ENCODE data around the gene TCIRG1.
"Not testable (repeated sequence)": the region's sequence is repeated elsewhere in the genome, so short reads cannot be mapped to it uniquely, and the experiment has no call there.

The TCIRG1 gene

GRCh38 chr11:68092411-68092810 is 53.6 kb downstream of the TCIRG1 start:
- no peak for ATAC-seq
- no peak for TF ChIP-seq TCF4 (CRISPR knock-in tag; IDR thresholded peaks at IDR 0.05; ENCODE audit: borderline replicate concordance)
- TF ChIP-seq ZFP3 (CRISPR knock-in tag; IDR thresholded peaks at IDR 0.05), result no peak
- no peak for TF ChIP-seq PPARA (CRISPR knock-in tag; IDR thresholded peaks at IDR 0.05; ENCODE audit: borderline replicate concordance)
- no peak for TF ChIP-seq PATZ1 (CRISPR knock-in tag; IDR thresholded peaks at IDR 0.05; ENCODE audit: borderline replicate concordance)

GRCh38 chr11:68092946-68093345 is 54.1 kb downstream of the TCIRG1 start:
- ATAC-seq, result not testable (repeated sequence)

- TF ChIP-seq ZNF565 (CRISPR knock-in tag; conservative IDR thresholded peaks at IDR 0.05; ENCODE audit: low read depth) (no peak), TCF4 (CRISPR knock-in tag; IDR thresholded peaks at IDR 0.05; ENCODE audit: borderline replicate concordance) (no peak), ZC3H10 (CRISPR knock-in tag; IDR thresholded peaks at IDR 0.05) (no peak), ARNTL (CRISPR knock-in tag; IDR thresholded peaks at IDR 0.05; ENCODE audit: borderline replicate concordance, low read depth) (no peak), ZNF8 (CRISPR knock-in tag; IDR thresholded peaks at IDR 0.05) (no peak), POU6F1 (CRISPR knock-in tag; IDR thresholded peaks at IDR 0.05; ENCODE audit: borderline replicate concordance, low read depth) (no peak), CSRNP3 (CRISPR knock-in tag; IDR thresholded peaks at IDR 0.05) (no peak), ZFP30 (CRISPR knock-in tag; IDR thresholded peaks at IDR 0.05) (no peak), ISL1 (CRISPR knock-in tag; IDR thresholded peaks at IDR 0.05) (no peak), TSHZ2 (CRISPR knock-in tag; IDR thresholded peaks at IDR 0.05) (no peak)
- no peak for ATAC-seq
Measured at GRCh38 chr11:68093565-68093964, 54.7 kb downstream of the TCIRG1 start.

- ATAC-seq, result no peak
- TF ChIP-seq TCF4 (CRISPR knock-in tag; IDR thresholded peaks at IDR 0.05; ENCODE audit: borderline replicate concordance), result no peak
- no peak for TF ChIP-seq CSDC2 (CRISPR knock-in tag; IDR thresholded peaks at IDR 0.05)
- TF ChIP-seq ZC3H10 (CRISPR knock-in tag; IDR thresholded peaks at IDR 0.05), result no peak
- TF ChIP-seq RARB (CRISPR knock-in tag; IDR thresholded peaks at IDR 0.05), result no peak
- no peak for TF ChIP-seq BACH2 (CRISPR knock-in tag; IDR thresholded peaks at IDR 0.05; ENCODE audit: borderline replicate concordance)
- TF ChIP-seq ZFP30 (CRISPR knock-in tag; IDR thresholded peaks at IDR 0.05), result no peak
- TF ChIP-seq GLIS3 (CRISPR knock-in tag; IDR thresholded peaks at IDR 0.05), result no peak
- TF ChIP-seq ARNTL (CRISPR knock-in tag; IDR thresholded peaks at IDR 0.05; ENCODE audit: borderline replicate concordance, low read depth), result no peak
- no peak for TF ChIP-seq ZNF70 (CRISPR knock-in tag; IDR thresholded peaks at IDR 0.05)
- TF ChIP-seq OSR1 (CRISPR knock-in tag; IDR thresholded peaks at IDR 0.05), result no peak
- no peak for TF ChIP-seq PPARA (CRISPR knock-in tag; IDR thresholded peaks at IDR 0.05; ENCODE audit: borderline replicate concordance)
Measured at GRCh38 chr11:68096962-68097361, 58.1 kb downstream of the TCIRG1 start.

- ATAC-seq, result no peak
- no peak for TF ChIP-seq ZFP3 (CRISPR knock-in tag; IDR thresholded peaks at IDR 0.05)
- TF ChIP-seq SNAI2 (CRISPR knock-in tag; IDR thresholded peaks at IDR 0.05), result no peak
- no peak for TF ChIP-seq TSHZ2 (CRISPR knock-in tag; IDR thresholded peaks at IDR 0.05)
- no peak for TF ChIP-seq OSR1 (CRISPR knock-in tag; IDR thresholded peaks at IDR 0.05)
- TF ChIP-seq CREB5 (CRISPR knock-in tag; IDR thresholded peaks at IDR 0.05; ENCODE audit: low read depth), result no peak
- no peak for TF ChIP-seq ZFP30 (CRISPR knock-in tag; IDR thresholded peaks at IDR 0.05)
- no peak for TF ChIP-seq TCF4 (CRISPR knock-in tag; IDR thresholded peaks at IDR 0.05; ENCODE audit: borderline replicate concordance)
Measured at GRCh38 chr11:68099057-68099456, 60.2 kb downstream of the TCIRG1 start.

Measured in SK-N-SH treated with all-trans-retinoic acid at 6 μM for 48 hours (cell line).